Naive thymus-derived CD4-positive, alpha-beta T cell (primary cell): ENCODE measurements around the gene HSPA1B. TPM values are rescaled to one million over a fixed set of nuclear protein-coding genes. Genes with fewer than 3 reads are reported as not detected.

Experiments
- ATAC-seq: fragments of 150-1000 bp; cut with Tn5 transposase; 2 replicates; pipeline ENCODE4 v1.10.0; 2021; ENCODE audit warnings: mild to moderate bottlenecking, moderate library complexity
- CTCF ChIA-PET: fragments of 350-600 bp; sonication (Branson Sonifier 250); formaldehyde crosslinking; loops from one replicate; lab custom pipeline; 2021; ENCODE audit warnings: antibody characterized with exemption; lab: Charles Lee
- POLR2A ChIA-PET: fragments of 350-600 bp; sonication (Branson Sonifier 250); formaldehyde crosslinking; loops from one replicate; lab custom pipeline; 2021; ENCODE audit warnings: antibody characterized with exemption, inconsistent platforms; lab: Charles Lee
- DNase-seq, 9 donors: peaks; one replicate each; pipeline versions ENCODE4 v3.0.0 to v3.0.0-alpha.2; 2020 to 2022; ENCODE audit warnings: mixed read lengths in 1 of 9
- H3K27ac ChIP-seq: one replicate; pipeline ENCODE4 v1.7.0; 2013; ENCODE audit warnings: mild to moderate bottlenecking, low read depth, low read length, moderate library complexity
- H3K27me3 ChIP-seq, 2 donors: one replicate each; pipeline ENCODE4 v1.7.0; 2013; ENCODE audit warnings: low read length in 2 of 2, mild to moderate bottlenecking in 2 of 2, moderate library complexity in 2 of 2; ENCODE audit not compliant: control insufficient read depth in 2 of 2, insufficient read depth in 2 of 2
- H3K36me3 ChIP-seq, 3 experiments: 1 replicate in 2 of 3; 2 replicates in 1 of 3; pipeline ENCODE4 v1.7.0; 2013; ENCODE audit warnings: low read length in 3 of 3, mild to moderate bottlenecking in 3 of 3, moderate library complexity in 1 of 3; ENCODE audit not compliant: insufficient read depth in 3 of 3, control insufficient read depth in 2 of 3
- H3K4me1 ChIP-seq, 2 donors: one replicate each; pipeline ENCODE4 v1.7.0; 2013; ENCODE audit warnings: low read length in 2 of 2, mild to moderate bottlenecking in 2 of 2, moderate library complexity in 1 of 2; ENCODE audit not compliant: control insufficient read depth in 2 of 2, insufficient read depth in 2 of 2
- H3K4me3 ChIP-seq: 2 replicates; pipeline ENCODE4 v1.7.0; 2013; ENCODE audit warnings: mild to moderate bottlenecking, low read length
- H3K9me3 ChIP-seq, 3 experiments: 1 replicate in 2 of 3; 2 replicates in 1 of 3; pipeline ENCODE4 v1.7.0; 2013; ENCODE audit warnings: low read length in 3 of 3; ENCODE audit not compliant: control insufficient read depth in 2 of 3
- H3K27ac Mint-ChIP-seq, 9 donors: one replicate each; pipeline ENCODE4 v1.8.0; 2020 to 2022; ENCODE audit warnings: mixed read lengths in 9 of 9, mild to moderate bottlenecking in 8 of 9, moderate library complexity in 5 of 9, inconsistent platforms in 2 of 9
- H3K27me3 Mint-ChIP-seq, 5 donors: one replicate each; pipeline ENCODE4 v1.8.0; 2021 to 2022; ENCODE audit warnings: mixed read lengths in 5 of 5, mild to moderate bottlenecking in 1 of 5
- H3K36me3 Mint-ChIP-seq, 5 donors: one replicate each; pipeline ENCODE4 v1.8.0; 2020 to 2022; ENCODE audit warnings: mixed read lengths in 5 of 5, mild to moderate bottlenecking in 3 of 5, inconsistent platforms in 1 of 5
- H3K4me1 Mint-ChIP-seq, 7 donors: one replicate each; pipeline ENCODE4 v1.8.0; 2020 to 2022; ENCODE audit warnings: mixed read lengths in 7 of 7, mild to moderate bottlenecking in 3 of 7, inconsistent platforms in 1 of 7
- H3K4me3 Mint-ChIP-seq, 10 donors: one replicate each; pipeline ENCODE4 v1.8.0; 2020 to 2022; ENCODE audit warnings: mild to moderate bottlenecking in 10 of 10, mixed read lengths in 10 of 10, moderate library complexity in 6 of 10, inconsistent platforms in 2 of 10
- H3K9me3 Mint-ChIP-seq, 11 donors: one replicate each; pipeline ENCODE4 v1.8.0; 2020 to 2022; ENCODE audit warnings: mixed read lengths in 11 of 11, mild to moderate bottlenecking in 4 of 11, inconsistent platforms in 1 of 11, moderate library complexity in 1 of 11
- intact Hi-C, 2 donors: fragments of 100-400 bp; cut with micrococcal nuclease; formaldehyde crosslinking; loops; one replicate each; pipeline ENCODE4 v1.15.1; 2023
- polyA plus RNA-seq, 2 donors: library from polyadenylated mRNA; unstranded; fragments of 300-500 nt; fragmentation: Illumina TruSeq; gene quantifications; one replicate each; pipeline ENCODE4 v1.2.3, GENCODE V29; 2021
- total RNA-seq, 6 experiments: library from RNA in 5 of 6; stranded (reverse) in 5 of 6; gene quantifications; 1 replicate in 5 of 6; 2 replicates in 1 of 6; pipeline ENCODE4 v1.2.3 and lab custom pipeline; 2021 to 2026

The HSPA1B gene
- total and polyA plus RNA-seq, 7 experiments from 2014 or later = 2.8 to 68.9 (median 16.7) TPM

DNA sequence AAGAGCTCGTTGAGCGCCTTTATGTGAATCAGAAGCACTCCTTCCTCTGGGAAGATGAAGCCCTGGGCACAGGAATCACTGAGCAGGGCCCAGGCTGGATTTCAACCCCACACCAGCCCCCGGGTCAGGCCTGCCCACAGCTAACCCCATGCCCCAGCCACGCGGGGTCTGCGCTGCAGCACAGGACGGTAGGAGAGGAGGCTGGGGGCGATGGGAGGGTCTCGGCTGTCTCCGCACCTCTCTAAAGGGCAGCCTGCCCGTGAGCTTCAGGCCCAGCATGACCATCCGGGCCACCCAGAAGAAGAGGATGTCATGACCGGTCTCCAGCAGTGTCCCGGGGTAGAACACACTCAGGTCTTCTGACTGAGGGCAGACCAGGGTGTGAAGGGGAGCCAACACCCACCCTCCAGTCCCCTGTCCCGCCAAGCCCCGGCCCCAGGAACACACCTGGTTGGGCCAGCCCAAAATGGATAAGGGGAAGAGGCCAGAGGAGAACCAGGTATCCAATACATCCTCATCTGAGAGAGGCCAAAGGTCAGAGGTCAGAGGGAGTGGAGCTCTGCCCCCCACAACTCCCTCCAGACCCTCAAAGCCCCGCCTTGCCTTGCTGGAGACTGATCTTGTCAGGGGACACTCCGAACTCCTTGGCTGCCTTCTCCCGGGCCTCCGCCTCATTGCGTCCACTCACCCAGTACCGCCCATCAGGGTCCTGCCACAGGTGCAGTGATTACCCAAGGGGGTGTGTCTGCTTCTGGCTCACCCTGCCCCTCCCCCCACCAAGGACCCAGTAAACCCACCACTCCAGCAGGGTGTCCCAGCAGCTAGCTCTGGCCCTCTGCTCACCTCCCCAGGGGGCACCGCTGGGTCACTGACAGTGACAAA, 46.1 kb upstream of the HSPA1B start:
- peaks cover 11 to 12% of the 10 kb centered on the region in 2 donors for H3K4me1 ChIP-seq
- peaks cover 5 to 78% (median 6%) of the 10 kb centered on the region in 3 experiments for H3K36me3 ChIP-seq
- DNase-seq (no peak), ATAC-seq (no peak)
- no peaks in the 10 kb centered on the region for H3K27me3 ChIP-seq
- ChIA-PET POLR2A (interaction anchor here (0.6 kb wide), 1 partner anchor 1586 kb away, joined by 4 read pairs; no protein-coding TSS in a partner anchor), CTCF (no interaction called here)
- Mint-ChIP-seq H3K9me3 (no peaks in the 10 kb centered on the region), H3K4me1 (peaks cover 1 to 17% (median 15%) of the 10 kb centered on the region in 7 donors), H3K27me3 (no peaks in the 10 kb centered on the region), H3K36me3 (peaks cover 4 to 40% (median 12%) of the 10 kb centered on the region in 5 donors), H3K27ac (no peak overlapping the region), H3K4me3 (no peak overlapping the region)
- no peaks in the 10 kb centered on the region for H3K9me3 ChIP-seq
- intact Hi-C loops = no loop called here
- H3K4me3 ChIP-seq = no peak overlapping the region
- no peak overlapping the region for H3K27ac ChIP-seq

DNA sequence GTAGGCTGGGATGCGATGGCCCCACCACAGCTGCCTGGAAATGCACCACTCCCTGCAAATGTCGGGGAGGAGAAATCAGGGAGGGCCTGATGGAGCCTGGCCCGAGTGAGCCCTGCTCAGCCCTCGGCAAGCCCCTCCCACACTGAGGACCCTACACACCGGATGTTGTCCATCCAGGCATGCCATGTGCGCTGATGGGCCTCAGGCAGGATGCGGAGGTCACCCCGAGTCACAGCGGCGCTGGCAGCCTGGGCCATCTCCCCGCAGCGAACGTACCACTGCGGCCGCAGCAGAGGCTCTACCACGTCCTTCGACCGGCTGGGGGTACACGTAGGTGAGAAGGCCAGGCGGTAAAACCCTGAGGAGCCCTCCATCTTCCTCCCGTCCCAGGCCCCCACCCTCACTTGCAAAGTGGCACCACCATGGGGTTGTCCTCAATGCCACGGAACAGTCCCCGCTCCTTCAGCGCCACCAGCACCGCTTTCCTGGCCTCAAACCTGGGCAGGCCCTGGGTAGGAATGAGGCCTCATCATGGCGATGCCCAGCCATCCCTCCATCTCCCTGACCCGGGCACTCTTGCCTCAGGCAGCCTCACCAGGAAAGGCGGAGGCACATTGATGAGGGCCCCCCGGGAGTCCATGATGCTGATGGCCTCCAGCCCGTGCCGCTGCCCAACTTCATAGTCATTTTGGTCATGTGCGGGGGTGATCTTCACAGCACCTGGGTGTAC, 45.2 kb upstream of the HSPA1B start:
- Histone ChIP-seq H3K27ac (no peak overlapping the region), H3K36me3 (peaks cover 5 to 78% (median 6%) of the 10 kb centered on the region in 3 experiments), H3K4me1 (peaks cover 4% of the 10 kb centered on the region in 2 donors), H3K4me3 (no peak overlapping the region), H3K9me3 (no peaks in the 10 kb centered on the region), H3K27me3 (no peaks in the 10 kb centered on the region)
- peak overlapping the region in 1 of 9 donors; percentile 23 for H3K27ac Mint-ChIP-seq
- no peak for DNase-seq
- intact Hi-C loops = no loop called here
- no peak for ATAC-seq
- peaks cover 0 to 9% (median 8%) of the 10 kb centered on the region in 7 donors for H3K4me1 Mint-ChIP-seq
- H3K36me3 Mint-ChIP-seq = peaks cover 4 to 40% (median 12%) of the 10 kb centered on the region in 5 donors
- POLR2A ChIA-PET = interaction anchor here (0.6 kb wide), 1 partner anchor 1585 kb away, joined by 4 read pairs; no protein-coding TSS in a partner anchor
- H3K9me3 Mint-ChIP-seq = no peaks in the 10 kb centered on the region
- no peaks in the 10 kb centered on the region for H3K27me3 Mint-ChIP-seq
- CTCF ChIA-PET = no interaction called here
- H3K4me3 Mint-ChIP-seq = no peak overlapping the region

DNA sequence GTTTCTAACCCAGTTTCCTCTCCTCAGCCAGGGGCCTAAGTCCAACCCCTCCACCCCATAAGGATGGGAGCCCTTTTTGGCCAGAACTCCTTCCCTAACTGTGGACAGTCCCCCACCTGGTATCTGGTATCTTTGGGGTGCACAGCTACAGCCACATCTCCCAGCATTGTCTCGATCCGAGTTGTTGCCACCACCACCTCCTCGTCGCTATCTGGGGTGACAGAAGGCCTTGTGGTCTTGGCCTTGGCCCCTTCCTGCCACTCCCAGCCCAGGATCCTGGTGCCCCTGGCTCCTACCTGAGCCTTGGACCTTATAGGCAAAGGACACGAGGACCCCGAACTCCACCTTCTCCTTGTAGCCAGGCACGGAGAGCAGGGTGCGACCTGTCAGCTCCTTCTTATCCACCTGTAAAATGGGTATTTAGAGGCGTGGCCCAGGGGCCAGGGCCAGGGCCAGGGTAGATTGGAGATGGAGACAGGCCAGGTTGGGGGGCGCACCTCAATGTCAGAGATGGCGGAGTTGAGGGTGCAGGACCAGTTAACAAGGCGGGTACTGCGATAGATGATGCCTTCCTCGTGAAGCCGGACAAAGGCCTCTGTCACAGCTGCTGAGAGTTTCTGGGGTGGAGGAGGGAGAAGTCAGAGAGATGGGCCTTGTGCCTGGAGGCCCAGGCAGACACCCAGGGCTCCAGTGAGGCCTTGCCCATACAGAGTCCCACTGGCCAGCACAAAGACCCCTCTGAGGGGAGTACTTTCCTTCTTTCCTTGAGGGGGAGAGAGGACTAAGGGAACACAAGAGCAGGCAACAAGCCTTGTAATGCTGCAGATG, 43.2 kb upstream of the HSPA1B start:
- peaks cover 4 to 40% (median 12%) of the 10 kb centered on the region in 5 donors for H3K36me3 Mint-ChIP-seq
- DNase-seq (no peak), ATAC-seq (no peak)
- H3K4me3 Mint-ChIP-seq = no peak overlapping the region
- peak overlapping the region in 2 of 9 donors; percentile 28 to 55 for H3K27ac Mint-ChIP-seq
- Histone ChIP-seq H3K36me3 (peaks cover 3 to 64% (median 5%) of the 10 kb centered on the region in 3 experiments), H3K4me1 (no peaks in the 10 kb centered on the region), H3K4me3 (no peak overlapping the region), H3K27ac (no peak overlapping the region), H3K27me3 (no peaks in the 10 kb centered on the region), H3K9me3 (no peaks in the 10 kb centered on the region)
- CTCF ChIA-PET = interaction anchor here (0.7 to 1.2 kb wide), 2 partner anchors 11 to 34 kb away, joined by 3 to 4 read pairs; no protein-coding TSS in a partner anchor
- POLR2A ChIA-PET = interaction anchor here (0.6 kb wide), 1 partner anchor 46 kb away, joined by 3 read pairs; no protein-coding TSS in a partner anchor
- intact Hi-C loops = no loop called here
- H3K9me3 Mint-ChIP-seq = no peaks in the 10 kb centered on the region
- peaks cover 0 to 2% (median 0%) of the 10 kb centered on the region in 7 donors for H3K4me1 Mint-ChIP-seq
- H3K27me3 Mint-ChIP-seq = no peaks in the 10 kb centered on the region

DNA sequence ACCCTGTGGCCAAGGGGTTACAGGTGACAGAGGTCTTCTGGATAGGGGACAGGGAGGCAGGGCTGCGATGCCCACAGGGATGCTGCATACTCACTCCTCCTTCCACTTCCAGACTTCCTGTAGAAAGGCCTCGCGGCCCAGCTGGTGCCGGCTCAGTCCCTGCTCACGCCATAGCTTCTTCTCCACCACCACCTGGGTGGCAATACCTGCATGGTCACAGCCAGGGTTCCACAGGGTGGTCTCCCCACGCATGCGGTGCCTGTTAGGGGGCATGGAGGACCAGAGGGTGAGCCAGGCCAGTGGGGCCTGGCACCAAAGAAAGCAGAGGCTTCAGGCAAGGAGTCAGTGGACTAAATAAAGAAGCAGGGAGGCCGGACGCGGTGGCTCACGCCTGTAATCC, 42.1 kb upstream of the HSPA1B start:
- no peaks in the 10 kb centered on the region for H3K27me3 ChIP-seq
- peaks cover 3 to 55% (median 5%) of the 10 kb centered on the region in 3 experiments for H3K36me3 ChIP-seq
- no peaks in the 10 kb centered on the region for H3K27me3 Mint-ChIP-seq
- H3K4me1 ChIP-seq = no peaks in the 10 kb centered on the region
- H3K36me3 Mint-ChIP-seq = peaks cover 4 to 33% (median 10%) of the 10 kb centered on the region in 5 donors
- H3K4me3 ChIP-seq = no peak overlapping the region
- intact Hi-C loops = no loop called here
- no peak overlapping the region for H3K27ac ChIP-seq
- CTCF ChIA-PET = interaction anchor here (0.6 kb wide), 1 partner anchor 21 kb away, joined by 3 read pairs; the partner anchor contains the start of gene LSM2
- no peaks in the 10 kb centered on the region for H3K9me3 ChIP-seq
- no peak overlapping the region for H3K27ac Mint-ChIP-seq
- POLR2A ChIA-PET = interaction anchor here (1.3 kb wide), 2 partner anchors 11 to 46 kb away, joined by 3 to 4 read pairs; partner anchors contain the start of gene MSH5
- no peak for DNase-seq
- H3K9me3 Mint-ChIP-seq = no peaks in the 10 kb centered on the region
- peaks cover 0 to 4% (median under 1%) of the 10 kb centered on the region in 7 donors for H3K4me1 Mint-ChIP-seq
- no peak overlapping the region for H3K4me3 Mint-ChIP-seq
- no peak for ATAC-seq

- Histone ChIP-seq H3K27ac (no peak overlapping the region), H3K9me3 (no peaks in the 10 kb centered on the region), H3K27me3 (no peaks in the 10 kb centered on the region), H3K4me1 (peaks cover 5 to 12% of the 10 kb centered on the region in 2 donors), H3K36me3 (peaks cover 0 to 13% (median 0%) of the 10 kb centered on the region in 3 experiments), H3K4me3 (no peak overlapping the region)
- ChIA-PET POLR2A (interaction anchor here (0.6 to 1.2 kb wide), 5 partner anchors 7 to 111 kb away, joined by 3 to 5 read pairs (median 4); partner anchors contain the start of genes LSM2 and LY6G5C), CTCF (interaction anchor here (1.0 to 2.1 kb wide), 6 partner anchors 14 to 62 kb away, joined by 3 to 7 read pairs (median 5); partner anchors contain the start of genes DDAH2, MSH5 and VWA7)
- H3K27me3 Mint-ChIP-seq = no peaks in the 10 kb centered on the region
- H3K27ac Mint-ChIP-seq = peak overlapping the region in 4 of 9 donors; percentile 2 to 66 (median 27)
- peak overlapping the region in 3 of 10 donors; percentile 2 to 41 (median 38) for H3K4me3 Mint-ChIP-seq
- no peak for ATAC-seq
- H3K9me3 Mint-ChIP-seq = no peaks in the 10 kb centered on the region
- peaks cover 0 to 15% (median 9%) of the 10 kb centered on the region in 5 donors for H3K36me3 Mint-ChIP-seq
- DNase-seq = peak in 1 of 9 donors; percentile 25
- intact Hi-C loops = no loop called here
- peaks cover 7 to 34% (median 24%) of the 10 kb centered on the region in 7 donors for H3K4me1 Mint-ChIP-seq
Measured at GRCh38 chr6:31791324-31792089, 36.0 kb upstream of the HSPA1B start.
